Measurements from ENCODE around the gene PSAP. TPM values are rescaled to one million over a fixed set of nuclear protein-coding genes. Genes with fewer than 3 reads are reported as not detected.

PSAP gene
- total RNA-seq, 1 experiment from 2014 or later = 336 TPM

GRCh38 chr10:71770789-71771188 lies 80.3 kb downstream of the PSAP start:
- TF ChIP-seq CTCF (conservative IDR thresholded peaks at IDR 0.05) = no peak
- Histone ChIP-seq H3K14ac (ENCODE audit: insufficient read depth, low read length) (no peak overlapping the region), H3K27me3 (ENCODE audit: insufficient read depth, low read length) (peaks cover 5% of the 10 kb centered on the region; the same call in 1 of the 2 replicates), H3T11ph (ENCODE audit: low read length) (no peak overlapping the region), H4K5ac (ENCODE audit: insufficient read length, low read depth, low read length) (no peak overlapping the region), H4K91ac (ENCODE audit: insufficient read length, low read depth, low read length) (no peak overlapping the region), H4K8ac (replicated peaks; ENCODE audit: insufficient read length, low read depth, low read length) (no peak overlapping the region), H3K27ac (ENCODE audit: insufficient read length, low read depth, low read length) (no peak overlapping the region), H3K56ac (ENCODE audit: insufficient read length, low read depth, low read length) (no peak overlapping the region), H2BK120ac (ENCODE audit: low read depth, low read length, poor library complexity, severe bottlenecking) (no peak overlapping the region), H3K9ac (ENCODE audit: extremely low read depth, insufficient read length, low read length) (no peak overlapping the region), H3K23ac (ENCODE audit: insufficient read length, low read depth, low read length) (no peak overlapping the region), H3K4me2 (ENCODE audit: insufficient read depth, insufficient read length, low read length) (no peak overlapping the region), H2BK12ac (ENCODE audit: insufficient read length, low read depth, low read length) (no peak overlapping the region), H3K4ac (ENCODE audit: low read depth, low read length) (no peak overlapping the region), H3K79me2 (ENCODE audit: insufficient read depth, low read length) (no peaks in the 10 kb centered on the region), H2BK15ac (ENCODE audit: low read depth, low read length) (no peak overlapping the region), H3K4me1 (ENCODE audit: insufficient read depth, low read length) (no peaks in the 10 kb centered on the region; the same call in 1 of the 2 replicates), H2BK20ac (ENCODE audit: low read depth, low read length, poor library complexity, severe bottlenecking) (no peak overlapping the region), H2AFZ (ENCODE audit: low read length) (no peak overlapping the region), H3K79me1 (ENCODE audit: insufficient read depth, low read depth, low read length, poor library complexity, severe bottlenecking) (no peaks in the 10 kb centered on the region), H3K9me3 (ENCODE audit: control insufficient read depth, low read depth, low read length) (no peaks in the 10 kb centered on the region), H2BK5ac (ENCODE audit: insufficient read length, low read length) (no peak overlapping the region), H2AK5ac (ENCODE audit: insufficient read length, low read length) (no peak overlapping the region), H3K23me2 (ENCODE audit: insufficient read length, low read depth, low read length, poor library complexity, severe bottlenecking) (no peaks in the 10 kb centered on the region), H4K20me1 (ENCODE audit: control insufficient read depth, insufficient read depth, insufficient read length) (no peaks in the 10 kb centered on the region), H3K18ac (ENCODE audit: insufficient read length, low read depth, low read length) (no peak overlapping the region)
- peaks cover 39% of the 10 kb centered on the region for H3K27me3 Mint-ChIP-seq (ENCODE audit: low read depth)
- no peaks in the 10 kb centered on the region for H3K36me3 Mint-ChIP-seq (ENCODE audit: insufficient read depth in 1 of 3, low read depth in 3 of 3)
- H3K4me1 Mint-ChIP-seq = peaks cover 3 to 6% of the 10 kb centered on the region in 2 experiments; a peak in 3 of 4 replicates
- no peak overlapping the region for H3K4me3 Mint-ChIP-seq
- H3K27ac Mint-ChIP-seq = no peak overlapping the region; a peak in 1 of 7 replicates
- no peaks in the 10 kb centered on the region; a peak in 1 of 5 replicates for H3K9me3 Mint-ChIP-seq
- DNase-seq = no peak
- WGBS (ENCODE audit: extremely low coverage, insufficient read length, low lambda C conversion rate) = no CpG with 5 or more reads among the region's 3 CpGs

Data from H9 (cell line).